GM21786 (cell line): ENCODE data around the gene POLE4.

ENCODE experiments used
- ATAC-seq: cut with Tn5 transposase; IDR thresholded peaks from one replicate; pipeline ENCODE4 v1.9.1; 2021; ENCODE audit not compliant: unreplicated experiment

POLE4 gene

DNA sequence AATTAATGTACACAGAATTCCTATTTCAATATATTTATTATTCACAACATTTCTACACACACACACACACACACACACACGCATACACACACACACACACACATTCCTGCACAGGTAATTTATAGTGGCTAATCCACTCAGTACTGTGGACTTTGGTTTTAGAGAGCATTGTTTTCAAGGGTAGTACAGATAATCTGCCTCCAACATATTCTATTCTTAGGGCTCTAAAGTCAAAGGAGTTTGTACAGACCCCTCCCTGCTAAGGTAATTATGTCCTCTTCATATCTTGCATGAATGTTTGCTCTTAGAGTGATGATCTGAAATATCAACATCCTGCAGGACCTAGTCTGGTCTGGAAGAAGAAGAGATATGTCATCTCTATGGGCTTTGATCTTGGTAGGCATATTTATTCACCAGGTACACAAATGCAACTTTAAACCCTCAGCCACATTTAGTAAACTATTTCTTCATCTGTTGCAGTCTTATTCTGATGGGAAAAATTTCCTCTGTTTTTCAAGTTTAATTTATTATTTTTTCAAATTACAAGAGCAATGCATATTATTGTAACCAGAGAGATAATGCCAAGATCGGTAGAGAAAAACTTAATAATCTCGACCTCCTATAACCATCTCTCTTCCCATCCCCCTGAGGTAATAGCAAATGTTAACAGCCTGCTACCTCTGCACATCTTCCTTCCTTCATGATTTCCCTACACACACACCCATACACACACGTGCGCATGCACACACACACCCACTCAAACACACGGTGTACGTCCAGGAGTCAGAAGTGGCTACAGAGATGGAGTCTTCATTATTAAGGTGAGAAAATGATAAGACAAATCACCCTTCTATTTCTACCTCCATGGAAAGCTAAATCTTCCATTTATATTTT is 18.3 kb upstream of the POLE4 start:
- no peak for ATAC-seq

- ATAC-seq, result no peak
Measured at GRCh38 chr2:74941284-74941683, 17.2 kb upstream of the POLE4 start.

- no peak for ATAC-seq
Measured at GRCh38 chr2:74942263-74942662, 16.2 kb upstream of the POLE4 start.

DNA sequence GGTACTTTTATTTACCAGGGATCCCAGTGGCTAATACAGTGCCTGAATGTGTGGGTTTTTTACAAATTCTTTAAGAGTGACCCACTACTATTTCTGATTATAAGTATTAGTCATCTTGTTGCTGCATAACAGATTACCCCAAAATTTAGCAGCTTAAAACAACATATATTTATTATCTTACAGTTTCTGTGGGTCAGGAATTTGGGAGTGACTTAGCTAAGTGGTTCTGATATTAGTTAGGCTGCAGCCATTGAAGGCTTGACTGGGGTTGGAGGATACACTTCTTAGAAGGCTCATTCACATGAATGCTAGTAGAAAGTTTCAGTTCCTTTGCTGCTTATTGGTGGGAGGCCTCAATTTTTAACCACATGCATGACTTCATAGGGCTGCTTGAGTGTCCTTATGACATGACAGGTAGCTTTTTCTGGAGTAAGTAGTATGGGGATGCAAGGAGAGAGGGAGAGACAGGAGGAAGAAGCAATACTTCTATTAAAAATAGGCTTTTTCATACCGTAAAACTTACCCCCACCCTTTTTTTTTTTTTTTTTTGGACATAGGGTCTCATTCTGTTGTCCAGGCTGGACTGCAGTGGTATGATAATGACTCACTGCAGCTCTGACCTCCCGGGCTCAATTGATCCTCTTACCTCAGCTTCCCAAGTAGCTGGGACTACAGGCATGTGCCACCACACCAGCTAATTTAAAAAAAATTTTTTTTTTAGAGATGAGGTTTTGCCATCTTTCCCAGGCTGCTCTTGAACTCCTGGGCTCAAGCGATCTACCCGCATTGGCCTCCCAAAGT is 13.3 kb upstream of the POLE4 start:
- ATAC-seq, result peak; percentile 100

DNA sequence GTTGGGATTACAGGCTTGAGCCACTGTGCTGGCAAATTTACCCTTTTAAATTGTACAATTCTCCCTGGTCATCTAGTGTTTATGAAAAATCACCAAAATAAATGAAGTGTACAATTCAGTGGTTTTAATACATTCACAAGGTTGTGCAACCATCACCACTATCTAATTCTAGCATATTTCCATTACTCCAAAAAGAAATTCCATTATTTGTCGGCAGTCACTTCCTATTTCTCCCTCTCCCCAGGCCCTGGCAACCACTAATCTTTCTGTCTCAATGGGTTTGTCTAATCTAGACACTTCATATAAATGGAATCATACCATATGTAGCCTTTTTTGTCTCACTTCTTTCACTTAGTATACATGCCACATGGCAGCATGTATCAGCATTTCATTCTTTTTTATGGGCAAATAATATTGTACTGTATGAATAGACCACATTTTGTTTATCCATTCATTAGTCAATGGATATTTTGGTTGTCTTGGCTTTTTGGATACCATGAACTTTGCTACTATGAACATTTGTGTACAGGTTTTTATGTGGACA is 12.6 kb upstream of the POLE4 start:
- ATAC-seq, result no peak

- no peak for ATAC-seq
Measured at GRCh38 chr2:74947703-74948102, 10.7 kb upstream of the POLE4 start.

- no peak for ATAC-seq
Measured at GRCh38 chr2:74948779-74949178, 9.7 kb upstream of the POLE4 start.

DNA sequence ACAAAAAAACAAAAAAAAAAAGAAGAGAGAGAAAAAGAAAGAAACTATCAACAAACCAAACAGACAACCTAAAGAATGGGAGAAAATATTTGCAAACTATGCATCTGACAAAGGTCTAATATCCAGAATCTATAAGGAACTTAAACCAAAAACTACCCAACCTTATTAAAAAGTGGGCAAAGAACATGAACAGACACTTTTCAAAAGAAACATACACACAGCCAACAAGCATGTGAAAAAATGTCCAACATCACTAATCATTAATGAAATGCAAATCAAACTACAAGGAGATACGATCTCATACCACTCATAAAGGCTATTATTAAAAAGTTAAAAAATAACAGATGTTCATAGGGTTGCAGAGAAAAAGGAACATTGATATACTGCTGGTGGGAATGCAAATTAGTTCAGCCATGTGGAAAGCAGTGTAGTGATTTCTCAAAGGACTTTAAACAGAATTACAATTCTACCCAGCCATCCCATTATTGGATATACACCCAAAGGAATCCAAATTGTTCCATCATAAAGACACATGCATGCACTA is 7.2 kb upstream of the POLE4 start:
- no peak for ATAC-seq

- ATAC-seq, result no peak
Measured at GRCh38 chr2:74952575-74952974, 5.9 kb upstream of the POLE4 start.

DNA sequence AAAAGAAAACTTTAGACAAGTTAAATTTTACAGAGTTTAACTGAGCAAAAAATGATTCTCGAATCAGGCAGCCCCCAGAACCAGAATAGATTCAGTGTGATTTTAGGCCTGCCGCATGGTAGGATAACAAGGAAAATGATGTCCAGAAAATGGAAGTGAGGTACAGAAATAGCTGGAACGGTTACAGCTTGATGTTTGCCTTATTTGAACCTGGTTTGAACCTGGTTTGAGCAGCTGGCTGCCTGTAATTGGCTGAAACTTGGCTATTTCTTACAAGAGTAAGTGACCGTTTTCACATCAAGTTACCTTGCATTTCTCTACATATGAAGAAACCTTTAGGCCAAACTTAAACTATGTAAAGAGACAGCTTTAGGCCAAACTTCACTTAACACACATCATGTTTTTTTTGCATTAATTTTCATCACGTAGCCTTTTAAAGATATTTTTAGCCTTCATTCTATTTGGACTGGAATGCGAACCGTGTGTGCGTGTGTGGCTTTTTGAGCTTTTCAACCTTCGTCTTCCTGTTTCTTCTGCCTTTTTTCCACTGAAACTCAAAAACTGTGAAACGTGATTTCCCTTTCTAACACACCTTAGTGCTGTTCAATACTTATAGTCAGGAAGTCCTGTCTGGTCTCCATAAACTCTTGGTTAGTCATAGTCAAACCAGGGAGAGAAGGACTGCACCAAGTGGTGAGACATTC is 4.5 kb upstream of the POLE4 start:
- ATAC-seq, result no peak

DNA sequence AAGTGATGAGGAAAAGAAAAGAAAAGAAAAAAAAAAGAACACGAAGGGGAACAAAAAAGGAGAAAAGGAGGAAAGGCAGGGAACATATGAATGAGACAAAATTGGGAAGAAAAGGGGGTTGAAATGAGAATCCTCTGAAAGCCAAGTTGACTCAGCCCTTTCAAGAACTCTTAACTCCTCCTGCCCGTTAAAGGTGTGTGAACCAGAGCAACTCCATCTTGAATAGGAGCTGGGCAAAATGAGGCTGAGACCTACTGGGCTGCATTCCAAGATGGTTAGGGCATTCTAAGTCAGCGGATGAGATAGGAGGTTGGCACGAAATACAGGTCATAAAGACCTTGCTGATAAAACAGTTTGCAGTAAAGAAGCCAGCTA is 4.0 kb upstream of the POLE4 start:
- ATAC-seq, result no peak

- ATAC-seq, result no peak
Measured at GRCh38 chr2:74957886-74958273, 563 bp upstream of the POLE4 start.

- ATAC-seq, result no peak
Measured at GRCh38 chr2:74959106-74959751, 786 bp downstream of the POLE4 start.

GRCh38 chr2:74966887-74967286 is 8.4 kb downstream of the POLE4 start:
- ATAC-seq, result no peak

DNA sequence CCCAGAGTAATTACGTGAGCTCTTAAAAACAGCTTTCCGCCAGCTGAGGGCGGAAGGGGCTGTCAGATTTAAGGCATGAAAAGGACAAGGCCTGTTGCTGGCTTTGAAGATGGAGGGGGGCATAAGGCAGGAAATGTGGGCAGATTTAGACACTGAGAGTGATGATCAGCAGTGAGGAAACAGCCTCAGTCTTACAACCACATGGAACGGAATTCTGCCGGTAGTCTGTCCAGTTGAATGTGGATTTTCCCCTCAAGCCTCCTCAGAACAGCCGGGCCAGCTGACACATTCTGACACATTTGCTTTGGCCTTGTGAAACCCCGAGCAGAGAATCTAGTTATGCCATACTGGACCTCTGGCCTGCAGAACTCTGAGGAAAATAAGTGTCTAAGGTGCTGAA is 16.6 kb downstream of the POLE4 start:
- no peak for ATAC-seq

DNA sequence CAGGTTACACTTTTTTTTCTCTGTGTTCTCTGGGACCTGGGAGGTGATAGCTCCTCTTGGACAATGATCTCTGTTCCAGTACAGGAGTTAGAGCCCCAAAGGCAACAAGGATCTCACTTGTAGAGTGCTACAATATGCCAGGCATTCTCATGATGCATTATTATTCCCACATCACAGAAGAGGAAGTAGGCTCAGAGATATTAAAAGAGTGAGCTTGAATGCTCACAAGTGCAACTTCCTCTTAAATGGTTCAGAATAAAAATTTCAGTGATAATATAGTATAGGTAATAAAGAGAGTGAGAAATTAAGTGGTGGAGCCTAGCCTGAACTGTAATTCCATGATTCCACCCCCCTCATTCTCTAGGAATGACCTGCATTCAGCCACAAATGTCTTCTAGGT is 21.4 kb downstream of the POLE4 start:
- no peak for ATAC-seq

DNA sequence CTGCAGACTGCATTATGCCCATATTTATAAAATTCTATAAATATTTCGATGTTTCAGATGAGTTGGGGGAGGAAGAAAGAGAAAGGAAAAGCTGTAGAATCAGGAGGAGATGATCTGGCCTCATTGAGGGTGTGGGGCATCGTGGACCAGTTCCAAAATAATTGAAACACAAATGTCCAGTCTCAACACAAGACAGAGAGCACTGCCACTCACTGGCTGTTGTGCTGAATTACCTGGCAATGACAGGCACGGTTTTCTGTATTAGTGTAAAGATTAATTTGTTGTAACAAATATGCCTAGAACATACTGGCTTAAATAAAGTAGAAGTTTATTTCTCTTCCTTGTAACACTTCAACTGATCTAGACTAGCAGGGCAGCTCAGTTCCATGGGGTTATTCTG is 24.1 kb downstream of the POLE4 start:
- ATAC-seq, result no peak

DNA sequence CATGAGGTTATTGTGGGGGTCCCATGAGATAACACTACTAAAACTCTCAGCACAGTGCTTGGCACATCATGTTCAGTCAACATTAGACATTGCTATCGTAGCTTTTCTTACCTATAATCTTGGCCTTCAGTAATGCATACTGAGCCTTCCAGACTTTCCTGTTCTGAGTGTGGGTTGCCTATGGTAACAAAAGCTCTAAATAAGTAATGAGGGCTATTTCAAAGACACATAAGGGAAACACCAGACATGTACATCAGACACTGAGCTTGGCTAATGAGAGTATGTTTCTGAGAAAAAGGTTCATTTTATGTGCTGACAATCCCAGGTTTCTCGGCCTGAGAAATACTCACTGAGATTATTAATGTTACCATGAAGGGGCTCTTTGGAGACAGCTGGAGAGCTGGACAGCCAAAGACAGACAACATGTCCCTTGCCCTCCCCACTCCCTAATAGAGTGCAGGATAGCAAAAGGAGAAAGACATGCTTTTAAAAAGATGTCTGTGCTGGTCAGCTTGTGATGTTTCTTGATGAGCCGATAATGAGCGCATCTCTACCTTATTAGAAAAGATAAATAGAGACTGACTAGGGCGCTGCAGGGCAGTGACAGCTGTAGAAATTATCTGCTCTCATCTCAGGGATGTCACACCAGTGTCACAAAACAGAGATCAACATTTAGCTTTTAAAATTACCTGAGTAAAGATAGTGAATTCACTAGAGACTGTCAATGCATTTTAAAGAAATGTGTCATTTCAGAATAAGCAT is 25.4 kb downstream of the POLE4 start:
- no peak for ATAC-seq

DNA sequence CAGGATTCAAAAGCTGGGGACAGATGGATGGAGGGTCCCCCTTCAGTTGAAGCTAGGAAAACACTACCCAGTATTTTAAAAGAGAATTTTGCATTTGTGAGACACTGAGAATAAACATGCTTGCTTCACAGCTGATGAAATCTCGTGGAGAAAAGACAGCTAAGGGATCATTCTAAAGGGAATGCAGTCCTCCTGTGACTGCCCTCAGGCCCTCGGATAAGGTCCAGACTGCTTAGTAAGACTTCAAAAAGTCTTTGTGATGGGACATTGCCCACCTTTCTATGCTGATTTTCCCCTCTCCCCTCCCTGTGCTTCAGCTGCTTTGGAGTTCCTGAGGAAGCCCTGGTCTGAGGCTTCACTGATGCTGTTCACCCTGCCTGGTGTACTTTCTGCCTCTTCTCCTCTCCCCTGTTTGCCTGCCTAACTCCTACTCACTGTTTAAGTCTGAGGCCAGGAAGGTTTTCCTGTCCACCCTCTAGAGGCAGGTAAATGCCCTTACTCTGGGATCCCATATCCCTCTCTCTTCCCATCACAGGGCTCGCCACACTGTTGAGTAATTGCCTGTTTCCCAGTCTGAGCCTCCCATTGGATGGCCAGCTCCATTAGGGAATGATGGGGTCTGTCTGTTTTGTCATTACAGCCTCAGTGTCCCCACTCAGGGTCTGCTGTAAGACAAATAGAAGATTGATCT is 26.6 kb downstream of the POLE4 start:
- ATAC-seq, result no peak
